H1 (cell line): Measurements from ENCODE around the gene SCARB1. TPM values are rescaled to one million over a fixed set of nuclear protein-coding genes. Genes with fewer than 3 reads are reported as not detected.

Experiments used
- CTCF ChIA-PET: fragments of 300-600 bp; sonication (Branson Sonifier 250); formaldehyde crosslinking; loops from one replicate; lab custom pipeline; 2021; ENCODE audit not compliant: partially characterized antibody; lab: Charles Lee
- POLR2A ChIA-PET: fragments of 300-600 bp; sonication (Branson Sonifier 250); formaldehyde crosslinking; loops from one replicate; lab custom pipeline; 2021; ENCODE audit warnings: inconsistent platforms; ENCODE audit not compliant: partially characterized antibody; lab: Charles Lee
- DNase-seq, 2 experiments: peaks; one replicate each; pipeline versions ENCODE4 v3.0.0 to v3.0.0-alpha.2; 2010 to 2022; ENCODE audit warnings: low spot score in 2 of 2, low read depth in 1 of 2, mixed read lengths in 1 of 2
- FAIRE-seq: peaks from 2 replicates; lab custom pipeline; 2011; peaks lifted over from hg19 to GRCh38; lab: Jason Lieb, UNC
- H2AFZ ChIP-seq: 2 replicates; pipeline ENCODE4 v1.8.1; 2012; ENCODE audit warnings: low read length, inconsistent platforms
- H2AK5ac ChIP-seq: 2 replicates; pipeline ENCODE4 v1.6.1; 2013; ENCODE audit warnings: low read depth, low read length
- H2BK120ac ChIP-seq: replicated peaks from 2 replicates; pipeline ENCODE3; 2013; ENCODE audit warnings: low read depth, low read length, inconsistent platforms
- H2BK12ac ChIP-seq: 2 replicates; pipeline ENCODE4 v1.6.1; 2013; ENCODE audit warnings: low read depth, low read length
- H2BK15ac ChIP-seq: 2 replicates; pipeline ENCODE4 v1.6.1; 2013; ENCODE audit warnings: low read length
- H2BK20ac ChIP-seq: 2 replicates; pipeline ENCODE4 v1.6.1; 2013; ENCODE audit warnings: low read length
- H2BK5ac ChIP-seq: 2 replicates; pipeline ENCODE4 v1.6.1; 2013; ENCODE audit warnings: low read depth, low read length
- H3K14ac ChIP-seq: 2 replicates; pipeline ENCODE4 v1.6.1; 2013; ENCODE audit warnings: inconsistent platforms; ENCODE audit not compliant: insufficient read length
- H3K18ac ChIP-seq: 2 replicates; pipeline ENCODE4 v1.6.1; 2013; ENCODE audit warnings: low read length; ENCODE audit errors: extremely low read depth
- H3K23ac ChIP-seq: 2 replicates; pipeline ENCODE4 v1.6.1; 2013; ENCODE audit warnings: inconsistent platforms; ENCODE audit not compliant: insufficient read length
- H3K23me2 ChIP-seq: 2 replicates; pipeline ENCODE4 v1.6.1; 2013; ENCODE audit warnings: low read depth, low read length
- H3K27ac ChIP-seq: 2 replicates; pipeline ENCODE4 v1.6.1; 2011; ENCODE audit warnings: low read depth, low read length, inconsistent platforms
- H3K27me3 ChIP-seq, 4 experiments: replicated peaks in 1 of 4; 1 replicate in 1 of 4; 2 replicates in 3 of 4; pipeline versions ENCODE4 v1.6.1 to v1.8.1; 2011 to 2013; ENCODE audit warnings: low read length in 3 of 4, mild to moderate bottlenecking in 3 of 4, inconsistent platforms in 2 of 4, mixed read lengths in 2 of 4, moderate library complexity in 1 of 4; ENCODE audit not compliant: control insufficient read depth in 3 of 4, insufficient read depth in 3 of 4; ENCODE audit errors: extremely low read depth in 1 of 4
- H3K36me3 ChIP-seq, 4 experiments: 2 replicates each; pipeline versions ENCODE4 v1.6.1 to v1.8.1; 2011 to 2013; ENCODE audit warnings: mild to moderate bottlenecking in 4 of 4, low read length in 3 of 4, moderate library complexity in 2 of 4, control low read depth in 1 of 4, inconsistent platforms in 1 of 4; ENCODE audit not compliant: insufficient read depth in 4 of 4, control insufficient read depth in 2 of 4
- H3K4ac ChIP-seq: replicated peaks from 2 replicates; pipeline ENCODE3; 2013; ENCODE audit warnings: low read length, low read depth, mixed read lengths, inconsistent platforms; ENCODE audit not compliant: insufficient read length
- H3K4me1 ChIP-seq, 4 experiments: replicated peaks in 1 of 4; 1 replicate in 1 of 4; 2 replicates in 3 of 4; pipeline versions ENCODE4 v1.6.1 to v1.8.1; 2011 to 2013; ENCODE audit warnings: low read length in 3 of 4, inconsistent platforms in 2 of 4, mixed read lengths in 1 of 4; ENCODE audit not compliant: insufficient read depth in 4 of 4, control insufficient read depth in 3 of 4
- H3K4me2 ChIP-seq, 2 experiments: 2 replicates each; pipeline versions ENCODE4 v1.6.1 to v1.8.1; 2011 to 2013; ENCODE audit warnings: low read depth in 2 of 2, low read length in 2 of 2, control low read depth in 1 of 2, inconsistent platforms in 1 of 2, mild to moderate bottlenecking in 1 of 2; ENCODE audit not compliant: insufficient read depth in 1 of 2
- H3K4me3 ChIP-seq, 4 experiments: fragments of 200-600, 300-600 bp in 1 of 4; sonication (generic), shearing (Covaris generic), sonication (Bioruptor Twin) in 1 of 4; 2 replicates each; pipeline versions ENCODE4 v1.5.1 to v1.8.1; 2011 to 2016; ENCODE audit warnings: low read length in 4 of 4, low read depth in 3 of 4, control low read depth in 2 of 4, inconsistent platforms in 2 of 4, mild to moderate bottlenecking in 2 of 4, mixed read lengths in 1 of 4, moderate library complexity in 1 of 4; ENCODE audit not compliant: insufficient read depth in 2 of 4; ENCODE audit errors: extremely low read depth in 1 of 4
- H3K56ac ChIP-seq: replicated peaks from 2 replicates; pipeline ENCODE3; 2013; ENCODE audit warnings: low read depth, mild to moderate bottlenecking, mixed read lengths, low read length, inconsistent platforms; ENCODE audit not compliant: insufficient read length
- H3K79me1 ChIP-seq: 2 replicates; pipeline ENCODE4 v1.6.1; 2013; ENCODE audit warnings: low read depth, low read length, control low read depth
- H3K79me2 ChIP-seq, 2 experiments: 2 replicates each; pipeline versions ENCODE4 v1.6.1 to v1.8.1; 2012 to 2013; ENCODE audit warnings: low read length in 2 of 2, mild to moderate bottlenecking in 2 of 2, inconsistent platforms in 1 of 2; ENCODE audit not compliant: insufficient read depth in 2 of 2, control insufficient read depth in 1 of 2
- H3K9ac ChIP-seq, 4 experiments: replicated peaks in 1 of 4; 1 replicate in 1 of 4; 2 replicates in 3 of 4; pipeline versions ENCODE4 v1.6.1 to v1.8.1; 2011 to 2013; ENCODE audit warnings: low read depth in 3 of 4, low read length in 3 of 4, control low read depth in 2 of 4, mild to moderate bottlenecking in 2 of 4, moderate library complexity in 2 of 4, inconsistent platforms in 1 of 4; ENCODE audit errors: extremely low read depth in 1 of 4
- H3K9me3 ChIP-seq, 2 experiments: 2 replicates each; pipeline versions ENCODE4 v1.6.1 to v1.8.1; 2012 to 2013; ENCODE audit warnings: mild to moderate bottlenecking in 2 of 2, moderate library complexity in 2 of 2, control low read depth in 1 of 2, inconsistent platforms in 1 of 2, low read depth in 1 of 2, low read length in 1 of 2, mixed read lengths in 1 of 2; ENCODE audit not compliant: insufficient read depth in 2 of 2
- H4K20me1 ChIP-seq, 2 experiments: replicated peaks in 1 of 2; 2 replicates each; pipeline versions ENCODE3 to v1.8.1; 2011 to 2013; ENCODE audit warnings: inconsistent platforms in 2 of 2, low read length in 2 of 2, mild to moderate bottlenecking in 1 of 2; ENCODE audit not compliant: insufficient read depth in 2 of 2, control insufficient read depth in 1 of 2
- H4K5ac ChIP-seq: 2 replicates; pipeline ENCODE4 v1.6.1; 2013; ENCODE audit warnings: low read length, low read depth, mixed read lengths, inconsistent platforms; ENCODE audit not compliant: insufficient read length
- H4K8ac ChIP-seq: 2 replicates; pipeline ENCODE4 v1.8.0; 2013; ENCODE audit warnings: mild to moderate bottlenecking, moderate library complexity, low read length, inconsistent platforms; ENCODE audit not compliant: insufficient read depth; ENCODE audit errors: extremely low read depth
- H4K91ac ChIP-seq: replicated peaks from 2 replicates; pipeline ENCODE3; 2013; ENCODE audit warnings: low read length, mixed read lengths, inconsistent platforms; ENCODE audit not compliant: insufficient read length
- WGBS, 2 experiments: shearing (Covaris generic) in 1 of 2; methylation state at CpG; one replicate each; pipeline versions ENCODE4 v1.1.6 to v1.1.7; 2013 to 2015; ENCODE audit warnings: low lambda C conversion rate in 2 of 2, mixed read lengths in 2 of 2, inconsistent platforms in 1 of 2, low coverage in 1 of 2, missing lambda C conversion rate in 1 of 2; ENCODE audit not compliant: insufficient replicate concordance in 2 of 2, insufficient coverage in 1 of 2, insufficient read length in 1 of 2; ENCODE audit errors: extremely low coverage in 1 of 2, missing lambda C conversion rate in 1 of 2; 5-methylcytosine and 5-hydroxymethylcytosine counted together
- polyA plus RNA-seq, 7 experiments: library from polyadenylated mRNA; depleted of rRNA in 3 of 7; stranded (reverse) in 5 of 7; unstranded in 2 of 7; fragments of >200 nt in 5 of 7; fragments of 200-250 nt in 2 of 7; gene quantifications; 1 replicate in 5 of 7; 2 replicates in 1 of 7; 4 replicates in 1 of 7; pipeline versions ENCODE4 v1.2.1 to v1.2.3, GENCODE V29; 2011 to 2013; ENCODE audit warnings: missing spikeins in 2 of 7, mixed read lengths in 2 of 7
- total RNA-seq: library from RNA; stranded (reverse); fragmentation: NEBNext Ultra II Directional; extraction: Animal tissue kit (Norgen Biotek cat#: 25700); gene quantifications from 2 replicates; pipeline ENCODE4 v1.2.1, GENCODE V29; 2021
- TF ChIP-seq, protein P1 (sequence below): IDR thresholded peaks from 2 replicates; pipeline ENCODE4 v1.6.1; 2012; ENCODE audit warnings: inconsistent platforms
- TF ChIP-seq, protein P2 (sequence below), 3 experiments: IDR thresholded peaks; 1 replicate in 2 of 3; 2 replicates in 1 of 3; pipeline versions ENCODE4 v1.5.1 to v1.6.1; 2011; ENCODE audit warnings: low read length in 3 of 3, mild to moderate bottlenecking in 3 of 3, inconsistent platforms in 2 of 3, low read depth in 1 of 3, moderate library complexity in 1 of 3; ENCODE audit not compliant: insufficient read depth in 1 of 3; ENCODE audit errors: control extremely low read depth in 1 of 3

SCARB1 gene
- total and polyA plus RNA-seq, 2 of the 8 experiments (the other 6 are each of a cell fraction or from before 2014, with no cell fraction given): 45.3 to 57.1 TPM

DNA sequence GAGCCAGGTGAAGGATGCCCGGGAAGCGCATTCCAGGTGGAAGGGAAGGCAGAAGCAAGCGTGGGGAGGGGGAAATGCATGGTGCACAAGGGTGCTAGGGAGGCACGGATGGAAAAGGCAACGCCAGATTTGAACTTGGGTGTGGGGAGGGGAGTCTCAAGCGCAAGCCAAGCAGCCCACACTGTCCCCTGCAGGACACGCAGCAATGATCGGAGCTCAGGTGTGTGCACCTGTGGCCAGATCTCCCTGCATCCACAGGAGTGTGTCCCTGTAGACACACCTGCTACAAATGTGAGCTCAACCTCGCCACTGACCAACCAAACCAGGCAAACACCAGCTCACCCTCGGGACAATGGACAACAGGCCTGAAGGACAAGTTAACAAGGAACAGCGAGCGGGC lies 63.2 kb downstream of the SCARB1 start:
- TF ChIP-seq, protein P1, sequence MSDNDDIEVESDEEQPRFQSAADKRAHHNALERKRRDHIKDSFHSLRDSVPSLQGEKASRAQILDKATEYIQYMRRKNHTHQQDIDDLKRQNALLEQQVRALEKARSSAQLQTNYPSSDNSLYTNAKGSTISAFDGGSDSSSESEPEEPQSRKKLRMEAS: no peak
- TF ChIP-seq, protein P2, sequence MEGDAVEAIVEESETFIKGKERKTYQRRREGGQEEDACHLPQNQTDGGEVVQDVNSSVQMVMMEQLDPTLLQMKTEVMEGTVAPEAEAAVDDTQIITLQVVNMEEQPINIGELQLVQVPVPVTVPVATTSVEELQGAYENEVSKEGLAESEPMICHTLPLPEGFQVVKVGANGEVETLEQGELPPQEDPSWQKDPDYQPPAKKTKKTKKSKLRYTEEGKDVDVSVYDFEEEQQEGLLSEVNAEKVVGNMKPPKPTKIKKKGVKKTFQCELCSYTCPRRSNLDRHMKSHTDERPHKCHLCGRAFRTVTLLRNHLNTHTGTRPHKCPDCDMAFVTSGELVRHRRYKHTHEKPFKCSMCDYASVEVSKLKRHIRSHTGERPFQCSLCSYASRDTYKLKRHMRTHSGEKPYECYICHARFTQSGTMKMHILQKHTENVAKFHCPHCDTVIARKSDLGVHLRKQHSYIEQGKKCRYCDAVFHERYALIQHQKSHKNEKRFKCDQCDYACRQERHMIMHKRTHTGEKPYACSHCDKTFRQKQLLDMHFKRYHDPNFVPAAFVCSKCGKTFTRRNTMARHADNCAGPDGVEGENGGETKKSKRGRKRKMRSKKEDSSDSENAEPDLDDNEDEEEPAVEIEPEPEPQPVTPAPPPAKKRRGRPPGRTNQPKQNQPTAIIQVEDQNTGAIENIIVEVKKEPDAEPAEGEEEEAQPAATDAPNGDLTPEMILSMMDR (IDR thresholded peaks at IDR 0.05; ENCODE audit: control extremely low read depth in 1 of 3, insufficient read depth in 1 of 3, low read depth in 1 of 3, low read length in 3 of 3): peak in 1 of 3 experiments; percentile 5; a peak in 1 of 4 replicates
- H3K9me3 ChIP-seq: no peaks in the 10 kb centered on the region
- no peak overlapping the region for H3K14ac ChIP-seq
- peaks cover 0 to 3% of the 10 kb centered on the region in 2 experiments for H4K20me1 ChIP-seq
- H4K5ac ChIP-seq: no peak overlapping the region
- peak overlapping the region; percentile 15; the same call in 1 of the 2 replicates for H2BK20ac ChIP-seq
- no peak for DNase-seq
- no peak overlapping the region for H2AFZ ChIP-seq
- FAIRE-seq: no peak
- no peak overlapping the region for H2BK15ac ChIP-seq
- no peak overlapping the region for H3K4me3 ChIP-seq
- H3K18ac ChIP-seq: no peak overlapping the region
- no peak overlapping the region for H4K8ac ChIP-seq
- no peak overlapping the region for H3K23ac ChIP-seq
- H3K23me2 ChIP-seq: no peaks in the 10 kb centered on the region; the same call in 1 of the 2 replicates
- no peaks in the 10 kb centered on the region for H3K27me3 ChIP-seq
- CTCF ChIA-PET: interaction anchor here (0.9 to 1.5 kb wide), 3 partner anchors 13 to 100 kb away, joined by 3 to 6 read pairs (median 6); no protein-coding TSS in a partner anchor
- no peak overlapping the region for H2BK120ac ChIP-seq
- peaks cover 2% of the 10 kb centered on the region; the same call in 1 of the 2 replicates for H3K79me1 ChIP-seq
- no peaks in the 10 kb centered on the region for H3K79me2 ChIP-seq
- no peak overlapping the region for H3K4ac ChIP-seq
- H2BK5ac ChIP-seq: peak overlapping the region; percentile 66; the same call in 1 of the 2 replicates
- no peaks in the 10 kb centered on the region; a peak in 2 of 8 replicates for H3K36me3 ChIP-seq
- no peak overlapping the region for H4K91ac ChIP-seq
- no peak overlapping the region for H2AK5ac ChIP-seq
- H3K56ac ChIP-seq: no peak overlapping the region
- H2BK12ac ChIP-seq: no peak overlapping the region
- H3K4me1 ChIP-seq: peaks cover 0 to 7% (median 4%) of the 10 kb centered on the region in 4 experiments; a peak in 4 of 7 replicates
- POLR2A ChIA-PET: no interaction called here
- no peak overlapping the region for H3K27ac ChIP-seq
- no peak overlapping the region for H3K9ac ChIP-seq
- H3K4me2 ChIP-seq: no peak overlapping the region
- 93% methylated on average over 12 of the region's 12 CpGs; no CpG with 5 or more reads in 1 of the 2 experiments for WGBS, 2 experiments
